Measurements from ENCODE around the gene CCDC85A. TPM values are rescaled to one million over a fixed set of nuclear protein-coding genes. Genes with fewer than 3 reads are reported as not detected.

Gene CCDC85A
- polyA plus RNA-seq, 1 experiment, result 4.2 TPM

DNA sequence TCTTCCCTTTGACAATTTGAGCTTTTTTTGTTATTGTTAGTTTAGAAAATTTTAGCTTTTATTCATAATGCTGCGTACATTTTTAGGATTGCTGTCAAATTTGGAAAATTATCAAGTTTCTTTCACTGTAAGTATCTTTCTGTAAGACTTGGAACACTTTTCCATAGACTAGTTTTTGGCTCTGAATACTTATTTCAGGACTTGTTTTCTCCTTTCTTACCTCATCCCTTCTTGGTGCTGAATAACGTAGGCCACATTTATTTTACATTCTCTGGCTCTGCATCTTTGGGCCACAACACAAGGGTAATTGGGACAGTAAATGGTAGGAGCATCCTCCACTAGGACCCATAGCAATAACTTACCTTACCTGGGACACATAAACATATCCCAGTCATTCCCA lies 85.1 kb downstream of the CCDC85A start:
- POLR2A ChIA-PET, result no interaction called here
- CTCF ChIA-PET, result no interaction called here
- Histone ChIP-seq H3K27me3 (ENCODE audit: control insufficient read depth, insufficient read depth, low read length) (no peaks in the 10 kb centered on the region), H3K36me3 (ENCODE audit: control insufficient read depth, insufficient read depth, low read length) (peaks cover 1% of the 10 kb centered on the region; the same call in 1 of the 2 replicates), H3K4me3 (ENCODE audit: low read depth, low read length) (no peak overlapping the region)
- TF ChIP-seq CTCF (IDR thresholded peaks at IDR 0.05; ENCODE audit: insufficient read depth, low read depth, low read length), result no peak
- DNase-seq (ENCODE audit: low read depth), result no peak

- CTCF ChIA-PET, result interaction anchor here (0.7 kb wide), 1 partner anchor 399 kb away, joined by 3 read pairs; no protein-coding TSS in a partner anchor
- no peak for TF ChIP-seq CTCF (IDR thresholded peaks at IDR 0.05; ENCODE audit: insufficient read depth, low read depth, low read length)
- H3K4me3 ChIP-seq (ENCODE audit: low read depth, low read length), result no peak overlapping the region
- H3K36me3 ChIP-seq (ENCODE audit: control insufficient read depth, insufficient read depth, low read length), result peaks cover 1% of the 10 kb centered on the region; the same call in 1 of the 2 replicates
- H3K27me3 ChIP-seq (ENCODE audit: control insufficient read depth, insufficient read depth, low read length), result no peaks in the 10 kb centered on the region
- POLR2A ChIA-PET, result no interaction called here
- no peak for DNase-seq (ENCODE audit: low read depth)
Observed at GRCh38 chr2:56271275-56271674, 87.5 kb downstream of the CCDC85A start.

GRCh38 chr2:56285224-56285623 lies 101.4 kb downstream of the CCDC85A start:
- ChIA-PET CTCF (no interaction called here), POLR2A (no interaction called here)
- Histone ChIP-seq H3K4me3 (ENCODE audit: low read depth, low read length) (no peak overlapping the region), H3K36me3 (ENCODE audit: control insufficient read depth, insufficient read depth, low read length) (no peaks in the 10 kb centered on the region), H3K27me3 (ENCODE audit: control insufficient read depth, insufficient read depth, low read length) (no peaks in the 10 kb centered on the region)
- DNase-seq (ENCODE audit: low read depth), result no peak
- TF ChIP-seq CTCF (IDR thresholded peaks at IDR 0.05; ENCODE audit: insufficient read depth, low read depth, low read length), result no peak

DNA sequence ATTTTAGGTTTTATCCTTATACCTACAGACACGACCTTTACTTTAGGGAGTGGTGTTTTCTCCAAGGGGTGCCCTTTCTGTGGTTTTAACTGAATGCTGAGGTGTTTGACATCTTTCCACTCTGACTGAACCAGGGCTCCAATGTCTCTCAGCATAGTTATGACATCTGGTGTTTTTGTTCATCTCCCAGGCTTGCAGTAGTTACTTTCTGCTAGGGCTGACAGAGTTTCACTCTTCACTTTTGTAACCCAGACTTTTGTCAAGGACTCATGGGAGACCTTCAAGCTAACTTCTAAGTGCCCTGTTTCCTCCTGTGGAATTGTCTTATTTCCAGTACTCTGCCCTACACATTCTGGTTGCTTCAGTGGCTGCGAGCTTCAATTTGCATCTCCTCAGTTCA lies 103.1 kb downstream of the CCDC85A start:
- no peak for TF ChIP-seq CTCF (IDR thresholded peaks at IDR 0.05; ENCODE audit: insufficient read depth, low read depth, low read length)
- Histone ChIP-seq H3K4me3 (ENCODE audit: low read depth, low read length) (no peak overlapping the region), H3K27me3 (ENCODE audit: control insufficient read depth, insufficient read depth, low read length) (no peaks in the 10 kb centered on the region), H3K36me3 (ENCODE audit: control insufficient read depth, insufficient read depth, low read length) (no peaks in the 10 kb centered on the region)
- ChIA-PET CTCF (no interaction called here), POLR2A (no interaction called here)
- DNase-seq (ENCODE audit: low read depth), result no peak

- no peak for DNase-seq (ENCODE audit: low read depth)
- CTCF ChIA-PET, result interaction anchor here (0.6 kb wide), 1 partner anchor 455 kb away, joined by 3 read pairs; no protein-coding TSS in a partner anchor
- no peak overlapping the region for H3K4me3 ChIP-seq (ENCODE audit: low read depth, low read length)
- no peak for TF ChIP-seq CTCF (IDR thresholded peaks at IDR 0.05; ENCODE audit: insufficient read depth, low read depth, low read length)
- POLR2A ChIA-PET, result no interaction called here
- H3K36me3 ChIP-seq (ENCODE audit: control insufficient read depth, insufficient read depth, low read length), result no peaks in the 10 kb centered on the region
- H3K27me3 ChIP-seq (ENCODE audit: control insufficient read depth, insufficient read depth, low read length), result no peaks in the 10 kb centered on the region
Observed at GRCh38 chr2:56287508-56287907, 103.7 kb downstream of the CCDC85A start.

All from BJ (cell line).